ENCODE data around the gene SPINK9. TPM values are rescaled to one million over a fixed set of nuclear protein-coding genes. Genes with fewer than 3 reads are reported as not detected.
A peak's percentile ranks its signal among the peaks of the same experiment; 100 is the strongest.

The SPINK9 gene
- total RNA-seq, 1 experiment from 2014 or later = not detected

DNA sequence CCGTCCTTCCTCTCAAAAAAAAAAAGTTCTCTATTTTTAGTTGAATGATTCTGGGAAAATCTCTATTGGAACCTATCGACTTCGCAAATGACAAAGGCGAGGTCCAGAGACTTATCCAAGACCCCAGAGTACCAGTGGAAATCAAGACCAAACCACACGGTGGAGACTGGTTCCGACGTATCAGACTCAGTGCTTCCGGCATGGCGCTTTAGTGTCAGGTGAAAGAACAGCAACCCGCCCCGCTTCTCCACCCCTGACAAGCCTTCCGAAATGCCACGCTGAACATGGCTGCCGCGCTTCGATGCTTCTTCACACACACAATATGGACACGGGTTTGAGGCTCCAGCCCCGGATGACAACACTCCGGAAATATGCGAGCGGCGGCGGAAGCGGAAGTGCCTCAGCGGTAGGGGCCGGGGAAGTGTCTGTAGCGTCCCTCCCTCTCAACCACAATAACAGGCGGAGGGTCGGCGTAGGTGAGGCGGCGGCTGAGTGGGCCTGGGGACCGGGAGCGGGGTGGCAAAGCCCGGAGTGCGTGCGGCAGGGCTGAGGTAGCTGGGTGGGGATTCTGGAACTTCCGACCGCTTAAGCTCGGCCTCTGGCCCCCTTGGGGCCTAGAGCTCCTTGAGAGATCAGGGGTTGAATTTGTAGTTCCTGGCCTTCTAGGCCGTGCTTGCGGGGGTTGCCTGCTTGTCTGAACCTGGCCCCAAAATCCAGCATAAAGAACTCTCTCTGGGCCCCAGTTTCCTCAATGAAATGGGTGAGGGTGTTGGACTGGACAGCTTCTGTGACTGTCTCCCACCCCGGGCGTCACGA lies 48.4 kb downstream of the SPINK9 start, which contains the start of gene FBXO38:
FBXO38 (plus strand) TSS at position 395 of the 816 bp plus-strand sequence. CDS start 10,819 bp downstream, outside the sequence.
- Mint-ChIP-seq H3K27me3 (ENCODE audit: low read depth) (no peaks in the 10 kb centered on the region), H3K4me1 (peaks cover 26% of the 10 kb centered on the region), H3K4me3 (peak within 1 kb of the TSS; percentile 96), H3K27ac (peak within 1 kb of the TSS; percentile 95), H3K9me3 (peaks cover 6% of the 10 kb centered on the region), H3K36me3 (peaks cover 11% of the 10 kb centered on the region; the same call in 1 of the 2 replicates)
- CTCF ChIA-PET = interaction anchor here (1.1 to 1.6 kb wide), 3 partner anchors 15 to 347 kb away, joined by 3 to 8 read pairs (median 6); no protein-coding TSS in a partner anchor
- POLR2A ChIA-PET = no interaction called here
- ATAC-seq (peak; percentile 97), DNase-seq (ENCODE audit: low spot score) (peak; percentile 95)
- TF ChIP-seq, protein P1, sequence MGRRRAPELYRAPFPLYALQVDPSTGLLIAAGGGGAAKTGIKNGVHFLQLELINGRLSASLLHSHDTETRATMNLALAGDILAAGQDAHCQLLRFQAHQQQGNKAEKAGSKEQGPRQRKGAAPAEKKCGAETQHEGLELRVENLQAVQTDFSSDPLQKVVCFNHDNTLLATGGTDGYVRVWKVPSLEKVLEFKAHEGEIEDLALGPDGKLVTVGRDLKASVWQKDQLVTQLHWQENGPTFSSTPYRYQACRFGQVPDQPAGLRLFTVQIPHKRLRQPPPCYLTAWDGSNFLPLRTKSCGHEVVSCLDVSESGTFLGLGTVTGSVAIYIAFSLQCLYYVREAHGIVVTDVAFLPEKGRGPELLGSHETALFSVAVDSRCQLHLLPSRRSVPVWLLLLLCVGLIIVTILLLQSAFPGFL (CRISPR knock-in tag; IDR thresholded peaks at IDR 0.05; ENCODE audit: borderline replicate concordance) = no peak
- TF ChIP-seq TEAD4 (CRISPR knock-in tag; IDR thresholded peaks at IDR 0.05) (no peak), TEAD1 (CRISPR knock-in tag; IDR thresholded peaks at IDR 0.05) (peak; percentile 44; the same call in 1 of the 2 replicates), SP1 (CRISPR knock-in tag; conservative IDR thresholded peaks at IDR 0.05) (peak; percentile 47; the same call in 1 of the 2 replicates), JUN (CRISPR knock-in tag; IDR thresholded peaks at IDR 0.05) (no peak), PRRX2 (CRISPR knock-in tag; IDR thresholded peaks at IDR 0.05) (no peak), ETV6 (CRISPR knock-in tag; IDR thresholded peaks at IDR 0.05) (peak; percentile 93), ZNF396 (CRISPR knock-in tag; IDR thresholded peaks at IDR 0.05; ENCODE audit: borderline replicate concordance) (no peak), CBFB (CRISPR knock-in tag; IDR thresholded peaks at IDR 0.05; ENCODE audit: low read depth) (no peak), GABPB1 (CRISPR knock-in tag; IDR thresholded peaks at IDR 0.05) (peak; percentile 87), ZNF232 (CRISPR knock-in tag; IDR thresholded peaks at IDR 0.05) (peak; percentile 11; the same call in 1 of the 2 replicates), FOXP1 (CRISPR knock-in tag; IDR thresholded peaks at IDR 0.05; ENCODE audit: borderline replicate concordance) (peak; percentile 65; the same call in 1 of the 2 replicates), ZNF121 (CRISPR knock-in tag; IDR thresholded peaks at IDR 0.05) (no peak), ELF4 (CRISPR knock-in tag; IDR thresholded peaks at IDR 0.05; ENCODE audit: low read depth) (no peak), ZNF423 (CRISPR knock-in tag; IDR thresholded peaks at IDR 0.05) (no peak), ZNF138 (CRISPR knock-in tag; conservative IDR thresholded peaks at IDR 0.05) (no peak), FOXK1 (CRISPR knock-in tag; IDR thresholded peaks at IDR 0.05) (peak; percentile 97), ZNF263 (CRISPR knock-in tag; IDR thresholded peaks at IDR 0.05; ENCODE audit: low read depth) (no peak)
- TF ChIP-seq, protein P2, sequence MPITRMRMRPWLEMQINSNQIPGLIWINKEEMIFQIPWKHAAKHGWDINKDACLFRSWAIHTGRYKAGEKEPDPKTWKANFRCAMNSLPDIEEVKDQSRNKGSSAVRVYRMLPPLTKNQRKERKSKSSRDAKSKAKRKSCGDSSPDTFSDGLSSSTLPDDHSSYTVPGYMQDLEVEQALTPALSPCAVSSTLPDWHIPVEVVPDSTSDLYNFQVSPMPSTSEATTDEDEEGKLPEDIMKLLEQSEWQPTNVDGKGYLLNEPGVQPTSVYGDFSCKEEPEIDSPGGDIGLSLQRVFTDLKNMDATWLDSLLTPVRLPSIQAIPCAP (CRISPR knock-in tag; IDR thresholded peaks at IDR 0.05) = no peak
- TF ChIP-seq, protein P3, sequence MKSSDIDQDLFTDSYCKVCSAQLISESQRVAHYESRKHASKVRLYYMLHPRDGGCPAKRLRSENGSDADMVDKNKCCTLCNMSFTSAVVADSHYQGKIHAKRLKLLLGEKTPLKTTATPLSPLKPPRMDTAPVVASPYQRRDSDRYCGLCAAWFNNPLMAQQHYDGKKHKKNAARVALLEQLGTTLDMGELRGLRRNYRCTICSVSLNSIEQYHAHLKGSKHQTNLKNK (CRISPR knock-in tag; IDR thresholded peaks at IDR 0.05) = no peak
- TF ChIP-seq, protein P4, sequence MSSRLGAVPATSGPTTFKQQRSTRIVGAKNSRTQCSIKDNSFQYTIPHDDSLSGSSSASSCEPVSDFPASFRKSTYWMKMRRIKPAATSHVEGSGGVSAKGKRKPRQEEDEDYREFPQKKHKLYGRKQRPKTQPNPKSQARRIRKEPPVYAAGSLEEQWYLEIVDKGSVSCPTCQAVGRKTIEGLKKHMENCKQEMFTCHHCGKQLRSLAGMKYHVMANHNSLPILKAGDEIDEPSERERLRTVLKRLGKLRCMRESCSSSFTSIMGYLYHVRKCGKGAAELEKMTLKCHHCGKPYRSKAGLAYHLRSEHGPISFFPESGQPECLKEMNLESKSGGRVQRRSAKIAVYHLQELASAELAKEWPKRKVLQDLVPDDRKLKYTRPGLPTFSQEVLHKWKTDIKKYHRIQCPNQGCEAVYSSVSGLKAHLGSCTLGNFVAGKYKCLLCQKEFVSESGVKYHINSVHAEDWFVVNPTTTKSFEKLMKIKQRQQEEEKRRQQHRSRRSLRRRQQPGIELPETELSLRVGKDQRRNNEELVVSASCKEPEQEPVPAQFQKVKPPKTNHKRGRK (CRISPR knock-in tag; IDR thresholded peaks at IDR 0.05; ENCODE audit: borderline replicate concordance) = no peak
- TF ChIP-seq, protein P5, sequence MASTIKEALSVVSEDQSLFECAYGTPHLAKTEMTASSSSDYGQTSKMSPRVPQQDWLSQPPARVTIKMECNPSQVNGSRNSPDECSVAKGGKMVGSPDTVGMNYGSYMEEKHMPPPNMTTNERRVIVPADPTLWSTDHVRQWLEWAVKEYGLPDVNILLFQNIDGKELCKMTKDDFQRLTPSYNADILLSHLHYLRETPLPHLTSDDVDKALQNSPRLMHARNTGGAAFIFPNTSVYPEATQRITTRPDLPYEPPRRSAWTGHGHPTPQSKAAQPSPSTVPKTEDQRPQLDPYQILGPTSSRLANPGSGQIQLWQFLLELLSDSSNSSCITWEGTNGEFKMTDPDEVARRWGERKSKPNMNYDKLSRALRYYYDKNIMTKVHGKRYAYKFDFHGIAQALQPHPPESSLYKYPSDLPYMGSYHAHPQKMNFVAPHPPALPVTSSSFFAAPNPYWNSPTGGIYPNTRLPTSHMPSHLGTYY (CRISPR knock-in tag; IDR thresholded peaks at IDR 0.05) = no peak
- TF ChIP-seq, protein P6, sequence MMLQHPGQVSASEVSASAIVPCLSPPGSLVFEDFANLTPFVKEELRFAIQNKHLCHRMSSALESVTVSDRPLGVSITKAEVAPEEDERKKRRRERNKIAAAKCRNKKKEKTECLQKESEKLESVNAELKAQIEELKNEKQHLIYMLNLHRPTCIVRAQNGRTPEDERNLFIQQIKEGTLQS (CRISPR knock-in tag; conservative IDR thresholded peaks at IDR 0.05) = no peak
- TF ChIP-seq, protein P7, sequence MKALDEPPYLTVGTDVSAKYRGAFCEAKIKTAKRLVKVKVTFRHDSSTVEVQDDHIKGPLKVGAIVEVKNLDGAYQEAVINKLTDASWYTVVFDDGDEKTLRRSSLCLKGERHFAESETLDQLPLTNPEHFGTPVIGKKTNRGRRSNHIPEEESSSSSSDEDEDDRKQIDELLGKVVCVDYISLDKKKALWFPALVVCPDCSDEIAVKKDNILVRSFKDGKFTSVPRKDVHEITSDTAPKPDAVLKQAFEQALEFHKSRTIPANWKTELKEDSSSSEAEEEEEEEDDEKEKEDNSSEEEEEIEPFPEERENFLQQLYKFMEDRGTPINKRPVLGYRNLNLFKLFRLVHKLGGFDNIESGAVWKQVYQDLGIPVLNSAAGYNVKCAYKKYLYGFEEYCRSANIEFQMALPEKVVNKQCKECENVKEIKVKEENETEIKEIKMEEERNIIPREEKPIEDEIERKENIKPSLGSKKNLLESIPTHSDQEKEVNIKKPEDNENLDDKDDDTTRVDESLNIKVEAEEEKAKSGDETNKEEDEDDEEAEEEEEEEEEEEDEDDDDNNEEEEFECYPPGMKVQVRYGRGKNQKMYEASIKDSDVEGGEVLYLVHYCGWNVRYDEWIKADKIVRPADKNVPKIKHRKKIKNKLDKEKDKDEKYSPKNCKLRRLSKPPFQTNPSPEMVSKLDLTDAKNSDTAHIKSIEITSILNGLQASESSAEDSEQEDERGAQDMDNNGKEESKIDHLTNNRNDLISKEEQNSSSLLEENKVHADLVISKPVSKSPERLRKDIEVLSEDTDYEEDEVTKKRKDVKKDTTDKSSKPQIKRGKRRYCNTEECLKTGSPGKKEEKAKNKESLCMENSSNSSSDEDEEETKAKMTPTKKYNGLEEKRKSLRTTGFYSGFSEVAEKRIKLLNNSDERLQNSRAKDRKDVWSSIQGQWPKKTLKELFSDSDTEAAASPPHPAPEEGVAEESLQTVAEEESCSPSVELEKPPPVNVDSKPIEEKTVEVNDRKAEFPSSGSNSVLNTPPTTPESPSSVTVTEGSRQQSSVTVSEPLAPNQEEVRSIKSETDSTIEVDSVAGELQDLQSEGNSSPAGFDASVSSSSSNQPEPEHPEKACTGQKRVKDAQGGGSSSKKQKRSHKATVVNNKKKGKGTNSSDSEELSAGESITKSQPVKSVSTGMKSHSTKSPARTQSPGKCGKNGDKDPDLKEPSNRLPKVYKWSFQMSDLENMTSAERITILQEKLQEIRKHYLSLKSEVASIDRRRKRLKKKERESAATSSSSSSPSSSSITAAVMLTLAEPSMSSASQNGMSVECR (CRISPR knock-in tag; IDR thresholded peaks at IDR 0.05; ENCODE audit: borderline replicate concordance) = 0 out of 2 replicates have a peak, but pooled peaks have one; percentile 18
- TF ChIP-seq, protein P8, sequence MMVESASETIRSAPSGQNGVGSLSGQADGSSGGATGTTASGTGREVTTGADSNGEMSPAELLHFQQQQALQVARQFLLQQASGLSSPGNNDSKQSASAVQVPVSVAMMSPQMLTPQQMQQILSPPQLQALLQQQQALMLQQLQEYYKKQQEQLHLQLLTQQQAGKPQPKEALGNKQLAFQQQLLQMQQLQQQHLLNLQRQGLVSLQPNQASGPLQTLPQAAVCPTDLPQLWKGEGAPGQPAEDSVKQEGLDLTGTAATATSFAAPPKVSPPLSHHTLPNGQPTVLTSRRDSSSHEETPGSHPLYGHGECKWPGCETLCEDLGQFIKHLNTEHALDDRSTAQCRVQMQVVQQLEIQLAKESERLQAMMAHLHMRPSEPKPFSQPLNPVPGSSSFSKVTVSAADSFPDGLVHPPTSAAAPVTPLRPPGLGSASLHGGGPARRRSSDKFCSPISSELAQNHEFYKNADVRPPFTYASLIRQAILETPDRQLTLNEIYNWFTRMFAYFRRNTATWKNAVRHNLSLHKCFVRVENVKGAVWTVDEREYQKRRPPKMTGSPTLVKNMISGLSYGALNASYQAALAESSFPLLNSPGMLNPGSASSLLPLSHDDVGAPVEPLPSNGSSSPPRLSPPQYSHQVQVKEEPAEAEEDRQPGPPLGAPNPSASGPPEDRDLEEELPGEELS (CRISPR knock-in tag; IDR thresholded peaks at IDR 0.05) = peak; percentile 66; the same call in 1 of the 2 replicates
